DMS79 (cell line): ENCODE results near the gene DHX36.

Experiments
- DNase-seq: peaks from one replicate; lab custom pipeline; 2025; lab: John Stamatoyannopoulos, UW

DHX36 gene, protein sequence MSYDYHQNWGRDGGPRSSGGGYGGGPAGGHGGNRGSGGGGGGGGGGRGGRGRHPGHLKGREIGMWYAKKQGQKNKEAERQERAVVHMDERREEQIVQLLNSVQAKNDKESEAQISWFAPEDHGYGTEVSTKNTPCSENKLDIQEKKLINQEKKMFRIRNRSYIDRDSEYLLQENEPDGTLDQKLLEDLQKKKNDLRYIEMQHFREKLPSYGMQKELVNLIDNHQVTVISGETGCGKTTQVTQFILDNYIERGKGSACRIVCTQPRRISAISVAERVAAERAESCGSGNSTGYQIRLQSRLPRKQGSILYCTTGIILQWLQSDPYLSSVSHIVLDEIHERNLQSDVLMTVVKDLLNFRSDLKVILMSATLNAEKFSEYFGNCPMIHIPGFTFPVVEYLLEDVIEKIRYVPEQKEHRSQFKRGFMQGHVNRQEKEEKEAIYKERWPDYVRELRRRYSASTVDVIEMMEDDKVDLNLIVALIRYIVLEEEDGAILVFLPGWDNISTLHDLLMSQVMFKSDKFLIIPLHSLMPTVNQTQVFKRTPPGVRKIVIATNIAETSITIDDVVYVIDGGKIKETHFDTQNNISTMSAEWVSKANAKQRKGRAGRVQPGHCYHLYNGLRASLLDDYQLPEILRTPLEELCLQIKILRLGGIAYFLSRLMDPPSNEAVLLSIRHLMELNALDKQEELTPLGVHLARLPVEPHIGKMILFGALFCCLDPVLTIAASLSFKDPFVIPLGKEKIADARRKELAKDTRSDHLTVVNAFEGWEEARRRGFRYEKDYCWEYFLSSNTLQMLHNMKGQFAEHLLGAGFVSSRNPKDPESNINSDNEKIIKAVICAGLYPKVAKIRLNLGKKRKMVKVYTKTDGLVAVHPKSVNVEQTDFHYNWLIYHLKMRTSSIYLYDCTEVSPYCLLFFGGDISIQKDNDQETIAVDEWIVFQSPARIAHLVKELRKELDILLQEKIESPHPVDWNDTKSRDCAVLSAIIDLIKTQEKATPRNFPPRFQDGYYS

DNA sequence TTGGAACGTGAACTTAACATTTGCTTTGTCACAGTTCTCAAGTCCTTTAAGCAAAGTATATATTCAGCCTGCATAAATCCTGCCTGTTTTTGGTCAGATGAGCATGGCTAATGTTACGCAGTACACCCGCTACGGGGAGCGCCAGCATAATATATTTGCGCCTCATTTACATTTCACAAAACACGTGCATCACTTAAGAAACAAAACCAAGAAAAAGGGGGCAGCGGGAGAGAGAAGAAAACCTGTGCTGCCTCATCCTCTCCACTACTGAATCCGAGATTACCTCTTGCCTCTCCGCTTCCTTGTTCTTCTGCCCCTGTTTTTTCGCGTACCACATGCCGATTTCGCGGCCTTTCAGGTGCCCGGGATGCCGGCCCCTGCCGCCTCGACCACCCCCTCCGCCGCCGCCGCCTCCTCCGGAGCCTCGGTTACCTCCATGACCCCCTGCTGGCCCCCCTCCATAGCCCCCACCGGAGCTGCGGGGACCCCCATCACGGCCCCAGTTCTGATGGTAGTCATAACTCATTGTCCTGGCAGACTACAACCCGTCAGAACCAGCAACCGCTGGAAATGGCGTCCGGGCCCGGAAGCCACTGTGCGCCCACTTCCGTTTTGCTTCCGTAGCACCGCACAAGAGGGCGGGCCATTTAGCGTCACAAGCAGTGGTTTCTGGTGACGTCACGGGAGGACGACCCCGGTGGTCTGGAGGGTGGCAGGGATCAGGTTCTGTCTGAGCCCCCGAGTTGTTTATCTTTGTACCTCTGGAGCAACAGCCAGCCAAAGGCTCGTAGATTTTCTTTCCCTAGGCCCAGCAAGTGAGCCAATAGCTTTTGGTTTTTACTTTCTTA is at the start of gene DHX36:
Gene DHX36 (minus strand): TSS at position 597 of the 848 bp plus-strand sequence. CDS start 71 bp downstream, at position 526.
- DNase-seq: peak; percentile 83

DNA sequence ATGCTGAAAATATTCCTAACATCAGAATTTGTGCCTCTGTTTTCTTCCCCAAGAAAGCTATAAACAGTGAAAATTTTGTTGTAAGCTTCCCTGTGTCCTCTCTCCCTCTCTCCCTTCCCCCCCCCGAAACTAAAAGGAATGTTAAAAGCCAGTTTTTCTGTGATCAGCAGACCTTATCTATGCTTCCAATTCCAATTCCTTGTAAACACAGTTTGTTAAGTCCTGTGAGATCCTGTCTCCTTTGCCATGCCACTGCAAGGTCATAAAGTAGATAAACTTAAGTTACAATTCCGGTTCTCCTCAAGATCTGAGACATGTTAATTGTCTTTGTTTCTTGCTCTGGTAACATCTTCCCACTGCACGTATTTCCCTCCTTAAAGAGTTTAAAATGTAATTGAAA is 42.9 kb upstream of the DHX36 start:
- DNase-seq: no peak

DNA sequence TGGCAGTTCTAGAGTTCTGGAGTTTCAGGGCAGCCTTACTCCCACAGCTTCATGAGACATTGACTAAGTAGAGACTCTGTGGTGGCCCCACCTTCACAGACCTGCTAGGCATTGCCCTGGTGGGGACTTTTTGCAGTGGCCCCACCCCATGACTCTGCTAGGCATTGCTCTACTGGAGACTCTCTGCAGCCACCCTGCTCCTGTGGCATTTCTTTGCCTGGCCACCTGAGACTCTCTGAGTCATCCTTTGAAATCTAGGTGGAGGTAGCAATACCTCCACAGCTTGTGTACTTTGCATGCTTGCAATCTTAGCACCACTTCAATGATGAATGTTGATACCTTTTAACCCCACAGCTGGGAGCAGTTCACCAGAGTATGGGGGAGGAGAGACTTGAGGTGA is 40.6 kb upstream of the DHX36 start:
- no peak for DNase-seq

DNA sequence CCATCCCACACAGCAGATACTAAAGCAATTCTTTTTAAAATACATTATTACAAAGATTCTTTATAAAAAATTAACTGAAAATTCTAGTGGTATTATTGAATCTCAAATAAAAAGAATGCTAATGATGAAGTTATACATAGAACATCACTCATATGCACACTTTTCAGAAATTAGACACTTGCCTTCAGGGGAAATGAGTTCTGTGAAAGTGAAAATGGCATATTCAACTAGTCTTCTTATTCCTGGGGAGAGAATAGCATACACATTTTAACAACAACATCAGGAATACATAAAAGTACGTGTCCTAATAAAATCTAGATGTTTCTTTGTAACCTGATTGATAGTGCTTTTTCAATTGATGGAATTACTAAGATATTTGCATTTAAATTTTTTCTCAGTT is 36.8 kb upstream of the DHX36 start:
- DNase-seq: no peak

DNA sequence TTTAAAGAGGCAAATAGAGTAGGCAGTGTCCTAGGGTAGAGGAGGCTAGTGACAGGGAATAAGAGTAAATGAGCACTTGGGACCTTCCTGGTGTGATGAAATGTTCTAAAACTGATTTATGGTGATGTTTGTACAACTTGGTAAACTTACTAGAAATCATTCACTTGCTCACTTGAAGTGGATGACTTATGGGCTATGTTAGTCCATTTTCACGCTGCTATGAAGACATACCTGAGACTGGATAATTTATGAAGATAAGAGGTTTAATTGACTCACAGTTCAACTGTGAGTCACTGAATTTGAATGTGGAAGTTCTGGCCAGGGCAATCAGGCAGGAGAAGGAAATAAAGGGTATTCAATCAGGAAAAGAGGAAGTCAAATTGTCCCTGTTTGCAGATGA is 31.7 kb upstream of the DHX36 start:
- no peak for DNase-seq

DNA sequence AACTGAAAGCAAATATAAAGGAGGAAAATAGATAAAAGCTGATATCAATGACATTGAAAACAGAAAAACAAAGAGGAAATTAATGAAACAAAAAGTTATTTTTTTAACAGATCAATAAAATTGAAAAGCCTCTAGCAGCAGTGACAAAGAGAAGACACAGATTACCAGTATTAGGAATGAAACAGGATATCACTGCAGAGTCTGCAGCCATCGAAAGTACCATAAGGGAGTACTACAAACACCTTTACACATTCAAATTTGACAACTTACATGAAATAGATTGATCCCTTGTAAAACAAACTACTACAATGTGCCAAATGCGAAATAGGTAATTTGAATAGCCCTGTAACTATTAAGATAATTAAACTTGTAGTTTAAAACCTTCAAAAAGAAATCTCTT is 24.9 kb upstream of the DHX36 start:
- DNase-seq: no peak

DNA sequence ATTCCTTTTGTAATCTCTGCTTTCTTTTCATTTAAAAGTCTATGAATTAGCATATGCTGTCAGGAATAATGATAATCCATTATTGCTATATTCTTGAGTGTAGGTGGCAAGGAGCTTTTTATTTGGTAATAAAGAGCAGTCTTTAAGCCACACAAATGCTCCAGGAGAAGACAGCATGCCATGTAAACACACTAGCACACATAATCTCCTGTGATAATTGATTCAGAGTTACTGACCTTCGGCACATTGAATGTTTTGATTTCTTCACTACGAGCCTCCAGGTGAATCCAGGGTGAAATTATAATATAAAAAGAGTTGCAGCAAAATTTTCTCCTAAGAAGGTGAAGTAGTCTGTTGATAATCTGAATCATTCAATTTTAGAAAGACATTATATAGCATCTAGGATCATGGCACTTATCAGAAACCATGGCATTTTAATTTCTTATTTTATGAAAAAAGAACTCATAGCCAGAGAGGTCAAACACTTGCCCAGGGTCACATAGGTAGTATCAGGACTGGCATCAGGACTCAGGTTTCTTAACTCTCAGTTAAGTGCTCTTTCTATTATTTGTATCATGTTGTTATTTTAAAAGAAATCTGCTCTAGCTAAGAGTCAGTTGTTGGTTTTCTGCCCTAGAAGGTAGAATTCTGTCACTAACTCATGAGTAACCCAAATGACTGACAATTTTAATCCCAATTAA is 21.3 kb upstream of the DHX36 start:
- no peak for DNase-seq

DNA sequence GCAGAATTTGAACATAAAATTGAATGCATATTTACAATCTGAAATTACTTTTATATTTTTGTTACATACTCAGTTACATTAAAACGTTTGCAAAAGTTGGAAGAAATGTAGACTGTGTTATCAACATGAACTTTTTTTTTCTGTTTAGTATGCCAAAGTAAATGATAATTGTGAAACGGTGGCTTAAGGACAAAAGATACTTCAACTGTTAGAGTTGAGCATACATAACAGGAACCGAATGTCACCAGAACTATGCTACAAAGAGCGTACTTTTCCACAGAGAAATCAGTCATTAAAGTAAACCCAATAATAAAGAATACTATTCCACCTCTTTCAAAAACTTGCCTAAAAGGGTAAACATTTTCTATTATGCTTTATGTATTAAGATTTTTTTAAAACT is 14.3 kb upstream of the DHX36 start:
- no peak for DNase-seq

DNA sequence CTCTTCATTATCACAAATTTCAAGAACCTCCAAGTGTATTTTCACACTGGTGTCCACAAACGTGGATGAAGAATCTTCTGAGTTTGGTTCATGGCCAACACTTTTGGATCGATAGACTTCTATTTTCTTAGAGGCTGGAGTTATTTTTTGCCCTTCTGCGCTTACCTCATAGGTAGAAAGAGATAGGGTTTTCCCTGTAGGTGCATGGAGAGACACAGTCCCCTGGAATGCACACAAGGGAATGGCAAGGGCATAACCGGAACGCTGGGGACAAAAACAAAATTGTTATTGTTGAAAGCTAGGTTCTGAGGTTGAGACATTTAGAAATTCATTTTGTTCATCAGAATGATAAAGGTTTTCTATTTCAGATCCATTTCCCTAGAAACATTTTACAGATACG is 13.7 kb upstream of the DHX36 start:
- DNase-seq: no peak

DNA sequence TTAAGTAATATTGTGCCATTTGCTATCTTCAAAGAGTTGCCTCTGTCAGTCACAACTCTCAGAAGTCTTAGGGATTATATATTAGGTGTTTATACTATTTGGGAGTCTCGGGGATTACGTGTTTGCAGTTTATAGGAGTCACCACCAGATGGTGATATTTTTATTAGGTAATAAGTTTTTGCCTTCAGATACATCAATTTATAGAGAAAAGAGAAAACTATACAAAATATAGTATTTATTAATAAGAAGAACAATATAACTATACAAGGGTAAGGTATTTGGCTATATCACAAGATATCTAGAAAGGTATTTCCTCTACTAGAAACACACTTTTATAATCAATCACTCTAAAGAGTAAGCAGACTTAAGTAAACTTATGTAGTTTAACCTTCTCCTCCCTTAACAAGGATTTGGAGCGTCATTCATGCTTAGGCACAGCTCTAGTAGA is 10.7 kb upstream of the DHX36 start:
- peak; percentile 2 for DNase-seq

DNA sequence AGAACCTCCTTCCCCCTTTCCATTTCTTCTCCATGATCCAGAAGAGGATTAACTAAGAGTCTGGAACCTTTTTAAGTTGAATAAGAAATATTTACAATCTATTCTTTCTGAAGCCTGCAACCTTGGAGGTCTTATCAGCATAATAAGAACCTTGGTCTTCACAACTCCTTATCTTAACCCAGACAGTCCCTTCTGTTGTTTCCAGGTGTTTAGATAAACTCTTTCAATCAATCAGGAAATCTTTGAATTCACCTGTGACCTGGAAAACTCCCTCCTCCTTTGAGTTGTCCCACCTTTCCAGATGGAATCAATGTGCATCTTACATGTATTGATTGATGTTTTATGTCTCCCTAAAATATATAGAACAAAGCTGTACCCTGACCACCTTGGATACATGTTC is 3.6 kb upstream of the DHX36 start:
- DNase-seq: no peak

DNA sequence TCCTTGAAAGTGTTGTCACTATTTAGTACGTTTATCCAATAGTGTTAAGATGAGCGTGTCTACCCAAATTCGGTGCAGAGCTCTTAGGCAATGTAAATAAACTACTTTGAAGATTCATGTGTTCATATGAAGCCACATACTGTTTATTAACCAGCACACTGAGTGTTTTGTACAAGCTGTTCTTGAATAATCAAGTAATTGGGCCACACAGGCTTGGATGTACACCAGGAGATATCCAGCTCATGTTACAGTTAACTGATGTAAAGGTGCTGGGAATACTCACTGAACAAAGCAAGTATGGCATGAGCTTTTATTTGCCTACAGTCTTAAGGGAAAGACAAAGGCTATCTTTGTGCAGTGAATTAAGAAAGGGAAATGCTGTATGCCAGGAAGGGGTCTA is 632 bp upstream of the DHX36 start:
- DNase-seq: no peak

DNA sequence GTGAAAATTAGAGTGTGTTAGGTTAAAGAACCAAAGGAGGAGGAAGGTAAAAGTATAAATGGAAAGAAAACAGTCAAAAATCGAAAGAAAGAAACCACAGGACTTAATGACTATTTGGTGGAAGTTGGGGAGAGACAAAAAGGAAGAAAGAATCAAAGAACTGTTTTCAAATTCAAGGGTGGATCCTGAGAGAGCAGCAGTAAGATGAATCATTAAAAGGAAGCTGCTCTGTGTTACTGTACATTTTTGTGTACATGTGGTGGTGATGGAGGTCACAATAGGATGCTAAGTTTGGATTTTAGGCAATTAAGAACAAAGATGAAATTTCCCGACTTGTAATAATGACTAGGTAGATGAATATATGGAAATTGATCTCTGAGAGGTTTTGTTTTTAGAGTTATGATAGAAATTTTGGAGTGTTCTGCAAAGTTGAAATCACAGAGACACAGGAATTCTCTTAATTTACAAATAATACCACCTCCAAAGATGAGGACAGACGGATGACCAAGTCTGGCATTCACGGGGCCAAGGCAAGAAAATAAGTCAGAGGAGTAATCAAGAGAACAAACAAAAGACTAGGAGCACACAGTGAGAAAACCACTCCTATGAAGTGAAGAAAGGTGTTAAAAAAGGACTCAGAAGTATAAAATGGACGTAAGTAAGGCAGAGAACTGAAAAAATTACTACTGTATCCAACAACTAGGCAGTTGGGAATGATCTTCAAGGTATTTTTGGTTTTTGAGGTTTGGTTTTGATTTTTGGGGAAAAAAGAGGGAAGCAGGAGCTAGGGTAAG is 7.1 kb downstream of the DHX36 start:
- no peak for DNase-seq

DNA sequence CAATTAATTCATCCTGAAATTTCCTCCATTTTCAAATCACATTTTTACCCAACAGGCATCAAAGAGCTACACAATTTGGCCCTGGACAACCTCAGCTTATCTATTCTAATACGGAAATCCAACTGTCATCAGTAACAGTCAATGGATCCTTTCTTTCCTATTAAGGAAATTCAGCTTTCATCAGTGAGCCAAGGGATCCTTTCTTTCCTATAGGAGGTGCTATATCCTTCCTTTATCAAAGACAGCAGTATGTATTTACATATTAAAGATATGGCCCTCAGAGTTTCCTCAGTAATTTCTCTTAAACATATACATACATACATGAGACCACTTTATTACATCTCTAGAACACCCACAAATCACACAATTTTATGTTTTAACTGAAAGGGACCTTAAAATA is 10.1 kb downstream of the DHX36 start:
- DNase-seq: no peak

DNA sequence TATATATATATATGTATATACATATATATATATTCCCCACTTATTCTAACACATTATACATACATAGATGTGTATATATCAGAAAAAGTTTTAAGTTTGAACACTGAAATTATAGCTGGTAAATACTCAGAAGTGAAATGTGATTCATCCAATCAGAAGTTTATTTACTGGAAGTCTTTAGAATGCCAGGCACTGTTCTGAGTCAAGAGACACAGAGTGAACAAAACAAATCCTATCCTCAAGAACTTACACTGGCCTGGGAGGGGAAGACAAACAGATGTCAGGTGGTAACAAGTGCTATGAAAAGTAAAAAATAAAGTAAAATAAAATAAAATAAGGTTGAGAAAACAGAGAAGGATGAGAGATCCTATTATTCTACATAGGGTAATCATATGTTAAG is 13.4 kb downstream of the DHX36 start:
- no peak for DNase-seq

DNA sequence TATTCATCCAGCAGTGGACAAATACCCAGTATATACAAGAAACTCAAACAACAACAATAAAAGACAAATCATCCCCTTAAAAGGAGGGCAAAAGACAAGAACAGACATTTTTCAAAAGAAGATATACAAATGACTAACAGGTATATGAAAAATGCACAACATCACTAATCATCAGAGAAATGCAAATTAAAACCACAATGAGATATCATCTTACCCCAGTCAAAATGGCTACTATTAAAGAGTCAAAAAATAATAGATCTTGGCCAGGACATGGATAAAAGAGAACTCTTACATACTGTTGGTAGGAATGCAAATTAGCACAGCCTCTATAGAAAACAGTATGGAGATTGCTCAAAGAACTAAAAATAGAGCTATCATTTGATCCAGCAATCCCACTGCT is 16.9 kb downstream of the DHX36 start:
- no peak for DNase-seq

DNA sequence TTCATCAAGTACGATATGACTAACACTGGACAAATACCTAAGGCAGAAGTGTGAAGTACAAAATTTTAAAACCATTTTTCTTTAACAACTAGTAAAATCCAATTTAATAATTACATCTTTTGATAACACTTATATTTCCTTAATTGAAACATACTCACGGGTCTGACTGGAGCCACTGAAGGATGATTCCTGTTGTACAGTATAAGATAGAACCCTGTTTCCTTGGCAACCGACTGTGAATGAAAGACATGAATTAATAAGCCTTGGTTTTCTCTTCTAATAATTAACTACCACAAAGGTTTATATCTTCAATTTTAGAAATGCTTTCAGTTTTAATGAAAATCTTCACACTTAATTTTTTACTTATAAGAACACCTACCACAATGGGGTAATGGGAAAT is 19.4 kb downstream of the DHX36 start:
- no peak for DNase-seq

DNA sequence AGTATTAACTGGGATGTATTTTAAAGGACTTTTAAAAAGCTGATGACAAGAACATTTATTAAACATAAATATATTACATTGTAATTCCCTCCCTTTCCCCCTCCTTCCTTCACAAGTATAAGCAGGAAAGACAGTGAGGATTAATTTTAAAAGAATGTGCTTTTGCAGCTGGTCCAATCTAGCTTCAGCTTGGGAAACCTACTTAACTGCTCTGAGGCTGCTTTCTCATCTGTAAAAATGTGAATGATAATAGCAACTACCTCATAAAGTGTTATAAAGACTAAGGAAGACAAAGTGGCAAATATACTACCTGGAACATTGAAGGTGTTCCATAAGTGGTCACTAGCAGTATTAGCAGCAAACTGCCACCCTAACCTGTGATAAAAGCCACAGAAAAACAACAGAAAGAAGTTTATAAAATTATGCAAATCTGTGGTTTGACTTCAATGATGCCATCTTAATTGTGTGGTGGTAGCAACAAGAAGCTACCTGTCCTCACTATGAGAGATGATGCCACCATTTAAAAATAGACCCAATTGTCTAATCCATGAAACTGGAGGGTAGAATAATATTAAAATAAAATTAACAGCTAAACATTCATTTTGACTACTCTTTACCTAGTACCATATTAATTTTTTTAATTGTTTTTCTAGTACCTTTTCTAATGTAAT is 20.0 kb downstream of the DHX36 start:
- no peak for DNase-seq

DNA sequence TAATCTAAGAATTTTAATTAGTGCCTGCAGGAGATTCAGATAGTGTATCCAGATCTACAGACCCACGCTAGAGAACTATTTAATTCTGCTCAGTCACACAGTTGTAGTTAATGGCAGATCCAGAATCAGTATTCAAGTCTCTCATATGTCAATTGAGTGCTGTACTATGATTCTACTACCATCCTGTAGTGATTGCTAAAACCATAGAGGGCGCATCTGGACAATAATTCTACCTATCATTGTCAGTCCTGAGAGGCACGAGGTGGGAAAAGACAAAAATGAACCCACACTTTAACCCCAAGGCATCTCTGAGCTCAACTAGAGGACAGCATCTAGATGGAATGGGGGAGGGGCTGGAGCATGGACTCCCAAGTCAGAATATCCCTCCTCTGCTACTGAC is 22.7 kb downstream of the DHX36 start:
- no peak for DNase-seq

DNA sequence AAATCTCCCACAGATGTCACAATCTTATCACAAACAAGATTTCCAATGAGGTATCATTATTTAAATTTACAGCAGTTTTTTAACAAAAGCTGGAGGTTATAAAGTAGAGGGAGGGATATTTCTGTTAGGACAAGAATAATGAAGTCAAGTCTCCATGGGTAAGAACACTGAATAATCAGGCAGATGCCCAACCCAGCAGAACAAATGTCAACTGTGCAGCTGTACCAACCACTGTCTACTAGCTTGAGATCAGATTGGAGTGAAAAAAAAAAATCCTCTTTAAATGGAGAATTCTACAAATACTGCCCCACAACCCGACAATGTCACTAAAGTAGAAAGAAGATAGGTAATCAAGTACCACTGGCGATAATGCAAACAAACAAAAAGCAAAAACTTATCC is 30.3 kb downstream of the DHX36 start:
- DNase-seq: no peak
